ENCODE measurements around the gene BLOC1S1.
"Not testable (repeated sequence)": the region's sequence is repeated elsewhere in the genome, so short reads cannot be mapped to it uniquely, and the experiment has no call there.

The BLOC1S1 gene

DNA sequence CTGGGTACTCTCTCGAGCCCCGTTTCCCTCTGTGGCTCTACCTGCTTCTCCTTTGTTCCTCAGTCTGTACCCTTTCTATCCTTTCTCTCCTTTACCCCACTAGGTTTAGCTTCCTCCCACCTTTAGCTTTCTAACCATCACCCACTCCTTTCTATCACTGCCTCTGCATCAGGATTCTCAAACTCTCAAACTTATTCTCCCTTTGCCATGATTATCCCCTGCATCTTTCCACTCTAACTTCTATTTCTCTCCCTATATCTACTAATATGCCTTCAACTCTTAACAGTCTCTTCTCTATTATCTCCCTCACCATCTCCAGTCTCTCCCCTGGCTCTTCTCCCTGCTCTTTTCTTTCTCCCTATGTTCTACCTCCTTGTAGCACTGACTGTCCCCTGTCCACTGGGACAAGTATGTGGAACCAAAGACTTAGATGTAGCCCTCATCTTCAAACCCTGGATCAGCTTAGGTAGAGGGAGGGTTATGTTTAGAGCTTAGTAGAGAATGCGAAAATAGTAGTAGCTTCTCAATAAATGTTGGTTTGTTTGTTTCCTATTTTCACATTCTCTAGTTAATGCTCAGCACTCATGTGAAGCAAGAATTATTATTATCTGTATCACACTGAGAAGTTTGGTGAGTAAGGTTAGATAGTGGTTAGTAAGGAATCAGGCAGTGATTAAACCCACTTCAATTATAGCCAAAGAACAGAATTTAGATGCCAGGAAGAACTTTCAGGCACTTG, 30.5 kb downstream of the BLOC1S1 start:
- no peak for DNase-seq

DNA sequence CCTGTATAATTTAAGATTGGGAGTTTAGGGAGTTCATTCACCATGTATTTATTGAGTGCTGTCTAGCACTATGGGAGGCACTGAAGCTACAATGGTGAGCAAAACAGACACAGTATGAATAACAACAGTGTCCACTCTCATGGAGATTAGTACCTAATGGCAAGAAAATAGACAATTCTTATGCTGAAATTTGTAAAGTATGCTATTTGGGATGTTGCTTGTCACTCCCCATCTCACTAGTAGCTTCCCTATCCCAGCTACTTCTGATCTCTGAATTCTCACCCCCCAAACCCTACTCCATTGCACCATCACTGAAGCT, 31.0 kb downstream of the BLOC1S1 start:
- DNase-seq = no peak

DNA sequence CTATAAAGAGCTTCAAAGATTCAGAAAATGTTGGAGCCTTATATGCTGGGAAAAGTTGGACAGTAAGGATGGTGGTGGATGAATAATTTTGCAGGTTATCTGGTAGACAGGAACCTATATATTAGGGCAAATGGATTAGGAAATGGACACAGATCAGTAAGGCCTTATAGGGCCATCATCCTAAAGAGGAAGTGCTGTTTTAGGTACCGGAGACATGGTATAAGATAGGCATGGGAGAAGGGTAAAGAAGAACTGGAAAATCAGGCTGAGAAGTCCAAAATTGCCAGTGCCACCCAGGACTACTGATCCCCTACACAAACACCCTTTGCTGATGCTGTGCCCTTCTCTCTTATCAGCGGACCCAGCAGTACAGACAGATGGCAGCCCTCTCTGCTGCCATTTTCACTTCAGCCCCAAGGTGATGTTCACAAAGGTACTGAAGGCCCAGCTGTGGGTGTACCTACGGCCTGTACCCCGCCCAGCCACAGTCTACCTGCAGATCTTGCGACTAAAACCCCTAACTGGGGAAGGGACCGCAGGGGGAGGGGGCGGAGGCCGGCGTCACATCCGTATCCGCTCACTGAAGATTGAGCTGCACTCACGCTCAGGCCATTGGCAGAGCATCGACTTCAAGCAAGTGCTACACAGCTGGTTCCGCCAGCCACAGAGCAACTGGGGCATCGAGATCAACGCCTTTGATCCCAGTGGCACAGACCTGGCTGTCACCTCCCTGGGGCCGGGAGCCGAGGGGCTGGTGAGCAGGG, 32.6 kb downstream of the BLOC1S1 start:
- no peak for DNase-seq

DNA sequence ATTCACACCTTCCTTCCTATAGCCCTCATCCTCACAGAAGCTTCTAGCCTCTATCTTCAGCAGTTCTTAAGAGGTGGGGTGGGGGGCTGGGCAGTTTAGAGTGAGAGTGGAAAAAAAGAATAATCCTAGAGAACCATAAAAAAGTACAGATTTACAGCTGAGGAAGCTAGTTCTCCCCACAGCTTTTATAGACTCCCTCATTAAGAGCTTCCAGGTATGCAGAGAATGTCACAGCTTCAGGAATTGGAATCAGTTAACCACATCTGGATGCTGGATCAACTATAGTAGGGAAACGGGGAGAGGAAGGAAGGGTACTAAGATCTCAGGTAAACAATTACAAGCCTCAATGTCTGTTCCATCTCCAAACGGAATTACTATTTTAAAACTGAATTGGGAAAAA, 39.4 kb downstream of the BLOC1S1 start:
- no peak for DNase-seq

DNA sequence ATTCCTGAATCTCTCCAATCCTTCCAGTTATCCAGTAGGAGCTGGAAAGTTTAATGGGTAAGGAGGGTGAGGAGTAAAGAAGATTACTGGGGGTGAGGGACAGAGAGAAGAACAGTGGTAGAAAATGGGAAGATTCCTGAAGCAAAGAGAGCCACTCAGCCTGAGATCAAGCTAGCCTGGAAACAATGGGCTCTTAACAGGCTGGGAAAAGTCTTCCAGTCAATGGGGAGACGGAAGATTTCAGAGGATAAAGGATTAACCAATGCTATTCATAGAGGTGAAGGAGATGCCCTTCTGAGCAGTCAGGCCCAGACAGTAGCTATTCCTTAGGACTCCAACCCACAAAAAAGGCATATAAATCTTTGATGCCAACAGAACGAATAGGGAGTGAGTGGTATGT, 41.9 kb downstream of the BLOC1S1 start:
- no peak for DNase-seq

DNA sequence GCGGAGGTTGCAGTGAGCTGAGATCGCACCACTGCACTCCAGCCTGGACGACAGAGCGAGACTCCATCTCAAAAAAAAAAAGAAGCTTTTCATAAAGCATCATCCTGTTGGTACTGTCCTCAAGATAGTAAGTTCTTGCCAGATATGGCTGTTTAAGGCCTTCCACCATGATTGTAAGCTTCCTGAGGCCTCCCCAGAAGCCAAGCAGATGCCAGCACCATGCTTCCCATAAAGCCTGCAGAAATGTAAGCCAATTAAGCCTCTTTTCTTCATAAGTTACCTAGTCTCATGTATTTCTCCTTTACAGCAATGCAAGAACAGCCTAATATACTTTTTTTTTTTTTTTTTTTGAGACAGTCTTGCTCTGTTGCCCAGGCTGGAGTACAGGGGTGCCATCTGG, 42.7 kb downstream of the BLOC1S1 start:
- DNase-seq = not testable (repeated sequence)

DNA sequence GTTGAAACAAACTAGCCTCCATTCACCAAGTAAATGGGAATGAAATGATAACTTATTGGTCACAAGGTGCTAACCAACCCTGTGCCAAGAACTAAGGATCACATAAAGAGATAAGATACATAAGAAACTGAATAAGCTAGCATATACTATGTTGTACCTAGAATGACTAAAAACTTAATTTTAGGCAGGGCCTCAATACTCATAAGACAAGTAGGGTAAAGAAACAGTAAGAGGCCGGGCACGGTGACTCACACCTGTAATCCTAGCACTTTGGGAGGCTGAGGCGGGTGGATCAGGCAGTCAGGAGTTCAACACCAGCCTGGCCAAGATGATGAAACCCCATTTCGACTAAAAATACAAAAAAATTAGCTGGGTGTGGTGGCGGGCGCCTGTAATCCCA, 44.8 kb downstream of the BLOC1S1 start:
- DNase-seq = no peak

DNA sequence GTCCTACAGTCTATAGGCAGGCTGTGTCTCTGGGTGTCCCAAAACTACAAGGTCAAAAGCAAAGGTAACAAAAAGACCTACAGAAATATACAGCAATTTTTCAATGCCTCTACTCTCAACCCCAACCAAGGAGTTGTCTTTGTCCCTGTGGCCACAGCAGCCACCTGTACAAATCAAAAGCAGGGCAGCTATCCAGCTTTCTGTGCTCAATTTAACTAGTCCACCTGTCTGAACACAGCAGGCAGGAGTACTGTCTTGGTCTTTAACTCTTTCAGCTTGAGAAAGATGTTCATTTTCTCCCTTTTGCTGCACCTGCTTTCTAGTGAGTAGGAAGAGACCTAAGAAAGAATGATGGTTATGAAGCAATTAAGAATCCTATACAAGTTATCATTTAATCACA, 46.8 kb downstream of the BLOC1S1 start:
- no peak for DNase-seq

DNA sequence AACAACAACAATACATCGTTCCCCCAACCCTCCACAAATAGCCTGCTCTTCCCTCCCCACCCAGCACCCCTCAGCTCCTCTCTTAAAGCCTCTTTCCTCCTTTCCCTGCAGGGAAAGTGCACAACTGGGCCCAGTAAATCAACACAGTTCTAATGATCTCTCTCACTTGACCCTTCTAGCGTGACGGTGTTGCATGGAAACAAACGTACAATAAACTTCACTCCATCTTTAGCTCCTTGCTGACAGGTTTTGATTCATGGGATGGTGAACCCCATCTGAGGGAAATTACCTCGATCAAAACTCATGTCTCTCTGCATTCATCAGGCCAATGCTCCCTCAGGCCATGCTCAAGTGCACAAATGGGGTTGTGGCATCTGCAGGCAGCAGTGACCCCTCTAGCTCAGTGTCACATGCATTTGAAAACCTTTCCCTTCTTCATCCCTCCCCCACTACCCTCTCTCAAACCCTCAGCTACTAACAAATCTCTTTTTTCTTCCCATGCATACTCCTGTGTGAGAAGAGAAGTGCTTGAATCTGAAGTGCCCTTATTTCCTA, 50.0 kb downstream of the BLOC1S1 start:
- DNase-seq = no peak

DNA sequence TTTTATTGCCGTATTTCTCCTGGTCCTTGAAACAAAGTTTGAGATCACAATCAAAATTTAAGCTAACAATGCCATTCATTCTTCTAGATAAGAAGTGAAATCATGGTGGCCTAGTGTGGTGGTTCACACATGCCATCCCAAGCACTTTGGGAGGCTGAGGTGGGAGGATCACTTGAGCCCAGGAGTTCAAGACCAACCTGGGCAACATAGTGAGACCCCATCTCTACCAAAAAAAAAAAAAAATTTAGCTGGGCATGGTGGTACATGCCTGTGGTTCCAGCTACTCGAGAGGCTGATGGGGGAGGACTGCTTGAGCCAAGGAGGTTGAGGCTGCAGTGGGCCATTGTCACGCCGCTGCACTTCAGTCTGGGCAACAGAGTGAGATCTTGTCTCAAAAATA, 51.3 kb downstream of the BLOC1S1 start:
- DNase-seq = no peak
